H1 (cell line): ENCODE data around the gene CNGB1. TPM values are rescaled to one million over a fixed set of nuclear protein-coding genes. Genes with fewer than 3 reads are reported as not detected.
"Not testable (repeated sequence)": the region's sequence is repeated elsewhere in the genome, so short reads cannot be mapped to it uniquely, and the experiment has no call there.

Experiments
- CTCF ChIA-PET: fragments of 300-600 bp; sonication (Branson Sonifier 250); formaldehyde crosslinking; loops from one replicate; lab custom pipeline; 2021; ENCODE audit not compliant: partially characterized antibody; lab: Charles Lee
- POLR2A ChIA-PET: fragments of 300-600 bp; sonication (Branson Sonifier 250); formaldehyde crosslinking; loops from one replicate; lab custom pipeline; 2021; ENCODE audit warnings: inconsistent platforms; ENCODE audit not compliant: partially characterized antibody; lab: Charles Lee
- DNase-seq, 2 experiments: peaks; one replicate each; pipeline versions ENCODE4 v3.0.0 to v3.0.0-alpha.2; 2010 to 2022; ENCODE audit warnings: low spot score in 2 of 2, low read depth in 1 of 2, mixed read lengths in 1 of 2
- FAIRE-seq: peaks from 2 replicates; lab custom pipeline; 2011; peaks lifted over from hg19 to GRCh38; lab: Jason Lieb, UNC
- H2AFZ ChIP-seq: 2 replicates; pipeline ENCODE4 v1.8.1; 2012; ENCODE audit warnings: low read length, inconsistent platforms
- H2AK5ac ChIP-seq: 2 replicates; pipeline ENCODE4 v1.6.1; 2013; ENCODE audit warnings: low read depth, low read length
- H2BK120ac ChIP-seq: replicated peaks from 2 replicates; pipeline ENCODE3; 2013; ENCODE audit warnings: low read depth, low read length, inconsistent platforms
- H2BK12ac ChIP-seq: 2 replicates; pipeline ENCODE4 v1.6.1; 2013; ENCODE audit warnings: low read depth, low read length
- H2BK15ac ChIP-seq: 2 replicates; pipeline ENCODE4 v1.6.1; 2013; ENCODE audit warnings: low read length
- H2BK20ac ChIP-seq: 2 replicates; pipeline ENCODE4 v1.6.1; 2013; ENCODE audit warnings: low read length
- H2BK5ac ChIP-seq: 2 replicates; pipeline ENCODE4 v1.6.1; 2013; ENCODE audit warnings: low read depth, low read length
- H3K14ac ChIP-seq: 2 replicates; pipeline ENCODE4 v1.6.1; 2013; ENCODE audit warnings: inconsistent platforms; ENCODE audit not compliant: insufficient read length
- H3K18ac ChIP-seq: 2 replicates; pipeline ENCODE4 v1.6.1; 2013; ENCODE audit warnings: low read length; ENCODE audit errors: extremely low read depth
- H3K23ac ChIP-seq: 2 replicates; pipeline ENCODE4 v1.6.1; 2013; ENCODE audit warnings: inconsistent platforms; ENCODE audit not compliant: insufficient read length
- H3K23me2 ChIP-seq: 2 replicates; pipeline ENCODE4 v1.6.1; 2013; ENCODE audit warnings: low read depth, low read length
- H3K27ac ChIP-seq: 2 replicates; pipeline ENCODE4 v1.6.1; 2011; ENCODE audit warnings: low read depth, low read length, inconsistent platforms
- H3K27me3 ChIP-seq, 4 experiments: replicated peaks in 1 of 4; 1 replicate in 1 of 4; 2 replicates in 3 of 4; pipeline versions ENCODE4 v1.6.1 to v1.8.1; 2011 to 2013; ENCODE audit warnings: low read length in 3 of 4, mild to moderate bottlenecking in 3 of 4, inconsistent platforms in 2 of 4, mixed read lengths in 2 of 4, moderate library complexity in 1 of 4; ENCODE audit not compliant: control insufficient read depth in 3 of 4, insufficient read depth in 3 of 4; ENCODE audit errors: extremely low read depth in 1 of 4
- H3K36me3 ChIP-seq, 4 experiments: 2 replicates each; pipeline versions ENCODE4 v1.6.1 to v1.8.1; 2011 to 2013; ENCODE audit warnings: mild to moderate bottlenecking in 4 of 4, low read length in 3 of 4, moderate library complexity in 2 of 4, control low read depth in 1 of 4, inconsistent platforms in 1 of 4; ENCODE audit not compliant: insufficient read depth in 4 of 4, control insufficient read depth in 2 of 4
- H3K4ac ChIP-seq: replicated peaks from 2 replicates; pipeline ENCODE3; 2013; ENCODE audit warnings: low read length, low read depth, mixed read lengths, inconsistent platforms; ENCODE audit not compliant: insufficient read length
- H3K4me1 ChIP-seq, 4 experiments: replicated peaks in 1 of 4; 1 replicate in 1 of 4; 2 replicates in 3 of 4; pipeline versions ENCODE4 v1.6.1 to v1.8.1; 2011 to 2013; ENCODE audit warnings: low read length in 3 of 4, inconsistent platforms in 2 of 4, mixed read lengths in 1 of 4; ENCODE audit not compliant: insufficient read depth in 4 of 4, control insufficient read depth in 3 of 4
- H3K4me2 ChIP-seq, 2 experiments: 2 replicates each; pipeline versions ENCODE4 v1.6.1 to v1.8.1; 2011 to 2013; ENCODE audit warnings: low read depth in 2 of 2, low read length in 2 of 2, control low read depth in 1 of 2, inconsistent platforms in 1 of 2, mild to moderate bottlenecking in 1 of 2; ENCODE audit not compliant: insufficient read depth in 1 of 2
- H3K4me3 ChIP-seq, 4 experiments: fragments of 200-600, 300-600 bp in 1 of 4; sonication (generic), shearing (Covaris generic), sonication (Bioruptor Twin) in 1 of 4; 2 replicates each; pipeline versions ENCODE4 v1.5.1 to v1.8.1; 2011 to 2016; ENCODE audit warnings: low read length in 4 of 4, low read depth in 3 of 4, control low read depth in 2 of 4, inconsistent platforms in 2 of 4, mild to moderate bottlenecking in 2 of 4, mixed read lengths in 1 of 4, moderate library complexity in 1 of 4; ENCODE audit not compliant: insufficient read depth in 2 of 4; ENCODE audit errors: extremely low read depth in 1 of 4
- H3K56ac ChIP-seq: replicated peaks from 2 replicates; pipeline ENCODE3; 2013; ENCODE audit warnings: low read depth, mild to moderate bottlenecking, mixed read lengths, low read length, inconsistent platforms; ENCODE audit not compliant: insufficient read length
- H3K79me1 ChIP-seq: 2 replicates; pipeline ENCODE4 v1.6.1; 2013; ENCODE audit warnings: low read depth, low read length, control low read depth
- H3K79me2 ChIP-seq, 2 experiments: 2 replicates each; pipeline versions ENCODE4 v1.6.1 to v1.8.1; 2012 to 2013; ENCODE audit warnings: low read length in 2 of 2, mild to moderate bottlenecking in 2 of 2, inconsistent platforms in 1 of 2; ENCODE audit not compliant: insufficient read depth in 2 of 2, control insufficient read depth in 1 of 2
- H3K9ac ChIP-seq, 4 experiments: replicated peaks in 1 of 4; 1 replicate in 1 of 4; 2 replicates in 3 of 4; pipeline versions ENCODE4 v1.6.1 to v1.8.1; 2011 to 2013; ENCODE audit warnings: low read depth in 3 of 4, low read length in 3 of 4, control low read depth in 2 of 4, mild to moderate bottlenecking in 2 of 4, moderate library complexity in 2 of 4, inconsistent platforms in 1 of 4; ENCODE audit errors: extremely low read depth in 1 of 4
- H3K9me3 ChIP-seq, 2 experiments: 2 replicates each; pipeline versions ENCODE4 v1.6.1 to v1.8.1; 2012 to 2013; ENCODE audit warnings: mild to moderate bottlenecking in 2 of 2, moderate library complexity in 2 of 2, control low read depth in 1 of 2, inconsistent platforms in 1 of 2, low read depth in 1 of 2, low read length in 1 of 2, mixed read lengths in 1 of 2; ENCODE audit not compliant: insufficient read depth in 2 of 2
- H4K20me1 ChIP-seq, 2 experiments: replicated peaks in 1 of 2; 2 replicates each; pipeline versions ENCODE3 to v1.8.1; 2011 to 2013; ENCODE audit warnings: inconsistent platforms in 2 of 2, low read length in 2 of 2, mild to moderate bottlenecking in 1 of 2; ENCODE audit not compliant: insufficient read depth in 2 of 2, control insufficient read depth in 1 of 2
- H4K5ac ChIP-seq: 2 replicates; pipeline ENCODE4 v1.6.1; 2013; ENCODE audit warnings: low read length, low read depth, mixed read lengths, inconsistent platforms; ENCODE audit not compliant: insufficient read length
- H4K8ac ChIP-seq: 2 replicates; pipeline ENCODE4 v1.8.0; 2013; ENCODE audit warnings: mild to moderate bottlenecking, moderate library complexity, low read length, inconsistent platforms; ENCODE audit not compliant: insufficient read depth; ENCODE audit errors: extremely low read depth
- H4K91ac ChIP-seq: replicated peaks from 2 replicates; pipeline ENCODE3; 2013; ENCODE audit warnings: low read length, mixed read lengths, inconsistent platforms; ENCODE audit not compliant: insufficient read length
- WGBS, 2 experiments: shearing (Covaris generic) in 1 of 2; methylation state at CpG; one replicate each; pipeline versions ENCODE4 v1.1.6 to v1.1.7; 2013 to 2015; ENCODE audit warnings: low lambda C conversion rate in 2 of 2, mixed read lengths in 2 of 2, inconsistent platforms in 1 of 2, low coverage in 1 of 2, missing lambda C conversion rate in 1 of 2; ENCODE audit not compliant: insufficient replicate concordance in 2 of 2, insufficient coverage in 1 of 2, insufficient read length in 1 of 2; ENCODE audit errors: extremely low coverage in 1 of 2, missing lambda C conversion rate in 1 of 2; 5-methylcytosine and 5-hydroxymethylcytosine counted together
- polyA plus RNA-seq, 7 experiments: library from polyadenylated mRNA; depleted of rRNA in 3 of 7; stranded (reverse) in 5 of 7; unstranded in 2 of 7; fragments of >200 nt in 5 of 7; fragments of 200-250 nt in 2 of 7; gene quantifications; 1 replicate in 5 of 7; 2 replicates in 1 of 7; 4 replicates in 1 of 7; pipeline versions ENCODE4 v1.2.1 to v1.2.3, GENCODE V29; 2011 to 2013; ENCODE audit warnings: missing spikeins in 2 of 7, mixed read lengths in 2 of 7
- total RNA-seq: library from RNA; stranded (reverse); fragmentation: NEBNext Ultra II Directional; extraction: Animal tissue kit (Norgen Biotek cat#: 25700); gene quantifications from 2 replicates; pipeline ENCODE4 v1.2.1, GENCODE V29; 2021

The CNGB1 gene
- total and polyA plus RNA-seq, 2 of the 8 experiments (the other 6 are each of a cell fraction or from before 2014, with no cell fraction given) = not detected

- H4K8ac ChIP-seq, H3K27me3 ChIP-seq, H4K91ac ChIP-seq, H3K27ac ChIP-seq, H3K79me2 ChIP-seq, H3K14ac ChIP-seq, H3K18ac ChIP-seq, H3K79me1 ChIP-seq, H2BK5ac ChIP-seq, H2BK15ac ChIP-seq, H4K5ac ChIP-seq, H3K4me1 ChIP-seq, H3K36me3 ChIP-seq, H4K20me1 ChIP-seq, H3K4me3 ChIP-seq, H3K4me2 ChIP-seq, H3K56ac ChIP-seq, H3K9ac ChIP-seq, H2AK5ac ChIP-seq, H2BK20ac ChIP-seq, DNase-seq, H2BK12ac ChIP-seq, FAIRE-seq, H2AFZ ChIP-seq, H3K9me3 ChIP-seq, H3K23me2 ChIP-seq, H2BK120ac ChIP-seq, H3K23ac ChIP-seq, H3K4ac ChIP-seq: not testable (repeated sequence)
- ChIA-PET POLR2A (interaction anchor here (0.9 kb wide), 1 partner anchor 8 kb away, joined by 3 read pairs; no protein-coding TSS in a partner anchor), CTCF (interaction anchor here (0.6 to 5.2 kb wide), 7 partner anchors 11 to 61 kb away, joined by 3 to 28 read pairs (median 4); partner anchors contain the start of gene CNGB1)
- WGBS, 2 experiments = 92% methylated on average over 8 of the region's 8 CpGs; no CpG with 5 or more reads in 1 of the 2 experiments
Measured at GRCh38 chr16:57943381-57943780, 27.5 kb downstream of the CNGB1 start.

- H3K4me2 ChIP-seq, H2AK5ac ChIP-seq, H3K23me2 ChIP-seq, DNase-seq, H2BK5ac ChIP-seq, H3K18ac ChIP-seq, H3K27me3 ChIP-seq, H4K8ac ChIP-seq, H3K4me3 ChIP-seq, H2BK120ac ChIP-seq, H4K91ac ChIP-seq, H2AFZ ChIP-seq, H2BK15ac ChIP-seq, H3K23ac ChIP-seq, H3K79me2 ChIP-seq, H3K9ac ChIP-seq, H3K36me3 ChIP-seq, H3K56ac ChIP-seq, H3K4me1 ChIP-seq, H3K4ac ChIP-seq, H4K5ac ChIP-seq, FAIRE-seq, H3K9me3 ChIP-seq, H3K27ac ChIP-seq, H3K14ac ChIP-seq, H3K79me1 ChIP-seq, H2BK12ac ChIP-seq, H2BK20ac ChIP-seq, H4K20me1 ChIP-seq: not testable (repeated sequence)
- ChIA-PET POLR2A (interaction anchor here (0.7 kb wide), 1 partner anchor 867 kb away, joined by 3 read pairs; no protein-coding TSS in a partner anchor), CTCF (interaction anchor here (1.0 to 1.2 kb wide), 3 partner anchors 21 to 63 kb away, joined by 3 to 6 read pairs (median 3); no protein-coding TSS in a partner anchor)
- WGBS, 2 experiments = 79% methylated on average over 2 of the region's 2 CpGs; no CpG with 5 or more reads in 1 of the 2 experiments
Measured at GRCh38 chr16:57941901-57942300, 29.0 kb downstream of the CNGB1 start.
